HG03354 (cell line): Measurements from ENCODE around the gene ITM2B.

Source experiments
- ATAC-seq: cut with Tn5 transposase; IDR thresholded peaks from one replicate; pipeline ENCODE4 v1.9.1; 2021; ENCODE audit warnings: mild to moderate bottlenecking; ENCODE audit not compliant: unreplicated experiment, poor library complexity, severe bottlenecking

The ITM2B gene

GRCh38 chr13:48253849-48254248 is 20.8 kb downstream of the ITM2B start:
- ATAC-seq: no peak

DNA sequence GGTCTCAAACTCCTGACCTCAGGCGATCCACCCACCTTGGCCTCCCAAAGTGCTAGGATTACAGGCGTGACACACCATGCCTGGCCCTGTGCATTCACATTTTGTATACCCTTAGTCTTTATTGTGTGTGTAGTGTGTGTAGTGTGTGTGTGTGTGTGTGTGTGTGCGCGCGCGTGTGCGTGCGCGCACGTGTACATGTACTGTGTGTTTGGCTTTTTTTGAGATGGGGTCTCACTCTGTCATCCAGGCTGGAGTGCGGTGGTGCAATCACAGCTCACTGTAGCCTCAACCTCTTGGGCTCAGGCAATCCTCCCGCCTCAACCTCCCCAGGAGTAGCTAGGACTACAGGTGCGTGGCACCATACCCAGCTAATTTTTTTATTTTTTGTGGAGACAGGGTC is 22.1 kb downstream of the ITM2B start:
- ATAC-seq: no peak

DNA sequence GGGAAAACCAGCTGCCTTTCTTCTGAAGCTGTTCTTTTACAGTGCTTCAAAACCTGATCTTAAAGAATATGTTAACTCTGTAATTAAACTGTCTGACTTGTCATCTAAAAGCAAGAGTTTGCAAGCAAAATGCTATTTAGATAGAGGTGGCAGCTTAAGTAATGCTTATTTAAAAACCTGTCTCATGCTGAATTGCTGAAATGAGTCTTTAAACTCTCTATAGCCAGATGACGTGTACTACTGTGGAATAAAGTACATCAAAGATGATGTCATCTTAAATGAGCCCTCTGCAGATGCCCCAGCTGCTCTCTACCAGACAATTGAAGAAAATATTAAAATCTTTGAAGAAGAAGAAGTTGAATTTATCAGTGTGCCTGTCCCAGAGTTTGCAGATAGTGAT is 22.9 kb downstream of the ITM2B start:
- no peak for ATAC-seq

DNA sequence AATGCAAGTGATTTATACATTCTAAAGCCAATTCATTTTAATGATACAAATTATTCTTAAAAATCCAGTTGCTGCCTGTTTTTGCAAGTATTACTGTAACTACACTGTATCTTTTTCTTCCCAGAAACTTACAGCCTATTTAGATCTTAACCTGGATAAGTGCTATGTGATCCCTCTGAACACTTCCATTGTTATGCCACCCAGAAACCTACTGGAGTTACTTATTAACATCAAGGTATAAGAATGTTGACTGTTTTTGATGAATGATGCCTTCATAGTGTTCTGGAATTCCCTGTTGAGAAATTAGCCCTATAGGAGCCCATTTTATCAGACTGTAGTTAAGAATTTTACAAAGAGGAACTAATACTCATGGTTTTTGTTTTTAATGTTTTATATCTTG is 25.0 kb downstream of the ITM2B start:
- ATAC-seq: no peak

DNA sequence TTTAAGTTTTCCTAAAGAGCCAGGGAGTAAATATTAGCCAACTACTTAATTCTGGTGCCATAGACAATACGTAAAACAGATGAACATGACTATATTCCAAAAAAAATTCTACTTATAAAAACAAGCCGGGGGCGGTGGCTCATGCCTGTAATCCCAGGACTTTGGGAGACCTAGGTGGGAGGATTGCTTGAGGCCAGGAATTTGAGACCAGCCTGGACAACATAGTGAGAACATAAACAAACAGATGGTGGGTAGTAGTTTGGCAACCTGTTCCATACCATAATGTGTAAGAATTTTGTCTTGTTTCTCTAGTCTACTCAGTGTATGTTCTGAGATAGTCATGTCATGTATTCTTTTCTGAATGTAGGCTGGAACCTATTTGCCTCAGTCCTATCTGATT is 25.4 kb downstream of the ITM2B start:
- ATAC-seq: no peak

DNA sequence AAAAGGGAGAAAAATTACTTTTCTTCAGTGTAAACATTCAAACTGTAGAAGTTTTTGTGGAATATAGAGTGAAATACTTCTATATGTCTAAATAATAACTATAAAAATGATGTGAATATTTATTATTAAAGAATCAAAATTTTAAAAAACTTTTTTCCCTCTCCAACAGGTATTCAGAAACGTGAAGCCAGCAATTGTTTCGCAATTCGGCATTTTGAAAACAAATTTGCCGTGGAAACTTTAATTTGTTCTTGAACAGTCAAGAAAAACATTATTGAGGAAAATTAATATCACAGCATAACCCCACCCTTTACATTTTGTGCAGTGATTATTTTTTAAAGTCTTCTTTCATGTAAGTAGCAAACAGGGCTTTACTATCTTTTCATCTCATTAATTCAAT is 28.0 kb downstream of the ITM2B start:
- no peak for ATAC-seq

DNA sequence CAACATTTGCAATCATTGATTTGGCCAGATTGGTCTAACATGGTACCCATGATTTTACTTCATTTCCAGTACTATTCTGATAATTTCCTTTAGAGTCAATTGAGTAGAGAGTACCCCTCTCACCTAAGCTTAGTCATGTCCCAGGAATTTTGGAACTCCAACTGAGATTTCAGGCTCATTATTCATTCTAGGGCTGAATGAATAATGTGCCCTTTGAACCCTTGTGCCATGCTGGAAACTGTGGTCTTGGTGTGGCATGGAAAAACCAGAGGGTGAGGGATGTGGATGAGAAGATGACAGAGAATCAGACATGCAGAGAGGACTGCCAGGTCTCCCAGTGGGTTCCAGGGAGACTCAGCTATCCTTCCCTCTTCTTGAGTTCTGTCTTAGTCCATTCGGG is 30.2 kb downstream of the ITM2B start:
- ATAC-seq: no peak

DNA sequence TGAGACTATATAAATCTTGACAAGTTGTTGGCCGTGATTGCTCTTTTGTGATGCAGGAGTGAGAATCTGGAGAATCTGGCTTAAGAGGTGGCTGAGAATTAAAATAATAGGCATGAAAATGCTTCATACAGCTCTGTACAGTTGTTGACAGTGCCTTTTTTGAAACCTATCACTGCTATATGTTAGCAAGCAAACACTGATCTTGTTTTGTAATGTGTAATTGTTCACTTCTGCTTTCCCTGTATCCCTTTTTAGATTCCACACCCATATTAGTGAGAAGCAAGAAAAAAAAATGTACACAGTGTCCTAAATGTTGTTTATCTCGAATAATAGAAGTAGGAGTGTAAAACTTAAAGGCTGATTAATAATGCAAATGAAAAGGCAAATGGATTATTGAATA is 31.1 kb downstream of the ITM2B start:
- no peak for ATAC-seq

- peak; percentile 62 for ATAC-seq
Measured at GRCh38 chr13:48265217-48265815, 32.3 kb downstream of the ITM2B start.

DNA sequence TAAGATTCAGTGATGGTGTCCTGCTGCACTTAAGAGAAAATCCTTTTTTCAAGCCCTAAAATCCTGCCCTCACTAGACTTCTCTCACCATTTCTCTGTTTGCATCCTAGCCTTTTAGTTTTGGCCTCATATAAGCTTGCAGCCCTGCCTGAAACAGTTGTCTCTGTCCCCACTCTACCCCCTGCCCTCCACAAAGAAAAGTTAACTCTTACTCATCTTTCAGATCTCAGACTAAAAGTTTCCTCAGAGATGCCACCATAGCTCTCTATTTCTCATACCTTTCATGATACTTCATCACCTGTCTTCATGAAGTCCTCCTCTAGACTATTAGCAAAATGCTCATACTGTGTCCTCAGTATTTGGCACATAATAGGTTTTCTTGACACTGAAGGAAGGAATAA is 33.1 kb downstream of the ITM2B start:
- ATAC-seq: no peak

DNA sequence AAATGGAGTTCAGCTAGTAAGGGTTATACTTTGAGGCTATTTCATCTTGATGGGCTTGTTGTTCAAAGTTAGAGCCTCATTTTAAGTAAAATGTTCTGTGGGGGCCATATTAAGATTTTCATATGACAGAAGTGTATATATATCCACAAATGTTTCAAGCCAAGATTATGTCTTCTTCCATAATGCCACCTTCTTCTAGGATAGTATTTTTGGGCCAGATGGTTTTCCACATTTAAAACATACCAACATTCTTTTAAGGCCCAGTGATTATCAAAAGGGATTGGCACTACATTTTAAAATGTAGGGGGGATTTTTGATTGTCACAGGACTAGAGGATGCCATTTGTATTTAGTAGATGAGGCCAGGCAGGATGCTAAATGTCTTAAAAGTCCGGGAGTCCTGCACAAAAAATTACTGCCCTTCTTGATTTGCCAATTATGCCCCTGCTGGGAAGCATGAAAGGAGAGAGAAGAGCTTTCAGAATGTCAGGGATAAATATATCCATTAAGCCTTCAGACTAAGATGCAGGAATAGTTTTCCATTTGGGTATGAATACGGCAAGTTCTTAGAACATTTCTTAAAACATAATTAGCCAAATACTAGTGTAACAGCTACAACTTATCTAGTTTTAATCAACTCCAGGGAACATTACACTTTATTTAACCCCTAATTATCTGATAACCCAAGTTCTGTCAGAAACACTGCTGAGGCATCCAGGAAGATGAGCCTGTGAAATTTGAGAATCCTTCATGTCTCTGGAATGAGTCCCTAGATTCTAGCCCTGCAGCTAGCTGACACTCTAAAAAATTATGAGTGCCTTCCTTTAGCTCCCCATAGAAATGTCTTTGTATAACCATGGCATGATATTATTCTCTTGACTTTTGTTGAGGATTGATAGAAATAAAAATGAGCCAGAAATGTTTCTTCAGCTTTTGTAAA is 34.0 kb downstream of the ITM2B start:
- no peak for ATAC-seq

GRCh38 chr13:48268019-48268418 is 35.0 kb downstream of the ITM2B start:
- no peak for ATAC-seq

DNA sequence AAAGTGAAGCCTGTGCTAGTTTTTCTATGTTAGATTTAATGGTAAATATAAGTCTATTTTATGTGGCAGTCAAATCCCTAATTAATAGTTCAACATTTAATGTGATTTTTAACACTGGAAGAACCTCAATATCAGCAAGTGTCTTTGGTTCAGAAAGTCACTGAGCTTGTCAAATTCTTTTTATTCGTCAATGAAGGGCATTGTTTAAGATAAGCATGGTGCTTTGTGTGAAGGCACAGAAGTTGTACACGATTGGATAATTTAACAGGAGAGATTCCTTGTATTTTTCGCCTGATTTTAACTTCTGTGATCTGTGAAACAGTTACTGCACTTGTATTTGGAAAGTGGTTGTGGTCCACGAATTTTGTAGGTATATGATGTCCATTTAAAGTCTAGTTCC is 40.3 kb downstream of the ITM2B start:
- ATAC-seq: no peak

DNA sequence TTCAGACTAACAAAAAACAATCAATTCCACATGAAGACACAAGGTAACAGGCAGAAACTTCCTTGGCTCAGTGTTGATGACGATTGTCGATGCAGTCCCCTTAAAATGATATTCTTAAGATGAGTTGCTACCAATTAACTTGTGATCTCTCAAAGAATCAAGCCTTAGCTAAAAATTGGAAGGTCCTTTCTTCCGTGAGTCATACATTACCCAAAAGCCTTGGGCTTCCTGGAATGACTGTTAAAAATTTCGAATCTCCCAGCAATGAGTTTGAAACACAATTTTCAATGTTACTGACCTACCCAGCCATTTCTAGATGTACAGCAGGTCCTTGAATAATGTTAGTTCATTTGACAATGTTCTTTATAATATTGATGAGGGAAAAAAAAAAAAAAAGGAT is 42.5 kb downstream of the ITM2B start:
- ATAC-seq: no peak

- no peak for ATAC-seq
Measured at GRCh38 chr13:48278806-48279205, 45.8 kb downstream of the ITM2B start.

DNA sequence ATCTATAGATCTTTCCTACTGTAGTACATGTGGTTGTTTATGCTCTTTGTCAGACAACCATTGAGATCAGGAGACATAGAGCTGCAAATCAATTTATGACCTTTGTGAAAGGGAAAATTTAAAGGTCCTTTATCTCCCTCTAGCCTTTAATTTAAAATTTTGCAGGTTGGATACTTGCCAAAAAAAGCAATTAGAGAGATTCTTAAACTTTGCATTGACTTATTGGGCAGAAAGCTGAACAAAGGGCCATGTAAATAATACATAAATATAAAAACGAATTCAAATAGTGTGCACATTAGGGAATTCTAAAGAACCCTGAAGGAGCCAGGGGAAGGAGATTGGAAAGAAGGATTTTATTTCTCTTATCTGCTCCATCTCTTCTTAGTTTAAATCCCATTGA is 48.5 kb downstream of the ITM2B start:
- no peak for ATAC-seq

- no peak for ATAC-seq
Measured at GRCh38 chr13:48291730-48292129, 58.7 kb downstream of the ITM2B start.

DNA sequence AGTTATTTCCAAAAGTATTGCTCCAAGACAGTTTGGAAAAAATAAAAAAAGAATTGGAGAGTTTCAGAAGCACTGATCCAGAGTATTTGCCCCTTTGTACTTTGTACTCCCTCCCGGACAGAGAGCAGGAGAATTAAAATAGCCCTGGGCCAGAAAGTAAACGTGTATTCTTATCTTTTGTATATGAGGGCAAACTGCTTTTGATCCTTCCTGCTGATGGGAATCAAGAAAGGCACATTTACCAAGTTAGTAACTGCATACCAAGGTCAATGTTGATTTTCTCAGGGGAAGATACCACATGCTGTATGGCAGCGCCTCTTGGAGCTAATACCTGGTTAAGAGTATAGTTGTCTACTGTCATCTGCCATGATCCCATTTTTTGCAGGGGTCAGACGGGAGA is 59.6 kb downstream of the ITM2B start:
- ATAC-seq: no peak

DNA sequence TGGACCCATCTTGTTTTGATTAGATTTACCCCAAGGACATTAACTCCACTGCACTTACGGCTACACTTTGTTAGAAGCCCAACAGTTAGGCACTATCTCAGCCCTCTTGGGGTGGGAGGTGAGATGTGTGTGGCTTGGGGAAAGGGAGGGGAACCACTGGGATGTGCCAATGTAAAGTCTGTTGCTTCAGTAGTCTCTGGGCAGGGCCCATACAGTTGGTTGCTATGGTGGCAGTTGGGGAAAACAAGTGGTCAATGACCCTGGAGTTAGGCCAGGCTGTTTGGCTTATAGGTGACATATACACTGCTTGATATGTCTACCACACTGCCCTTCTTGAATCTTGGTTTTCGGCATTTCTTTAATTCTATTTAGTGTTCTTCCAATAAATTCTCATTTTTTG is 61.6 kb downstream of the ITM2B start:
- ATAC-seq: no peak

DNA sequence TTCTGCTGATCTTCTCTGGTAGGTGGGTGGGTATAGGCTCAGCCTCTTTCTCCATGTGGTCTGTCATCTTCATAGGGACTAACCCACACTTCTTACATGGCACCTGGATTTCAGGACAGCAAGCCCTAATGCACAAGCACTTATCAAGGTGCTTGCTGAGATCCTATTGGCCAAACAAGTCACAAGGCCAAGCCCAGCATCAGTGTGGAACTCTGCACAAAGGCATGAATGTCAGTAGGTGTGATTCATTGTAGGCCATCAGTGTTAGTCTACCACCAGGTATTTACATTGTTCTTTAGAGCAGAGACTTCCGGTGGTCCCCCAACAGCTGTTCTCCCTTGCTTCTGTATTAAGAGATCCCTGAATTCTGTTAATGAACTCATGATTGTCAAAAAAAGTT is 62.3 kb downstream of the ITM2B start:
- ATAC-seq: no peak

DNA sequence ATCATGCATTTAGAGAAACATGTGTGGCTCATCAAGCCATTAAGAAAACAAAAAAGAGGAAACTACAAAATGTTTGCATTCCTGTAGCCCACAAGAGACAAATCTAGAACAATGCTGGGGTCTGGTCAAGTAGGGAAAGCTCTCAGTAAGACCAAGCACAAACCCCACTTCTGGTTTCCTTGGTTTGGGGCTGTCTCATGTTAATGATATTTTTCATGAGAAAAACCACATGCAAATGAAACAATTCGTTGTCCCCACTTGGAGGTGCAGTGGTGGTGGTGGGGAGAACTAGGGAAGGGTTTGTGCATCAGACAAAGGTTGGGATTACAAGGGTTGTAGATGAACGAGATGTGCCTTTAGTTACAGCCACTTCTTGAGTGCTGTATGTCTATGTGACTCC is 63.5 kb downstream of the ITM2B start:
- no peak for ATAC-seq
